ENCODE data around the gene ZNF699. TPM values are rescaled to one million over a fixed set of nuclear protein-coding genes. Genes with fewer than 3 reads are reported as not detected.

Gene ZNF699
- 9.5 to 11.2 TPM (median 10.1 TPM) in 3 replicates for total RNA-seq

DNA sequence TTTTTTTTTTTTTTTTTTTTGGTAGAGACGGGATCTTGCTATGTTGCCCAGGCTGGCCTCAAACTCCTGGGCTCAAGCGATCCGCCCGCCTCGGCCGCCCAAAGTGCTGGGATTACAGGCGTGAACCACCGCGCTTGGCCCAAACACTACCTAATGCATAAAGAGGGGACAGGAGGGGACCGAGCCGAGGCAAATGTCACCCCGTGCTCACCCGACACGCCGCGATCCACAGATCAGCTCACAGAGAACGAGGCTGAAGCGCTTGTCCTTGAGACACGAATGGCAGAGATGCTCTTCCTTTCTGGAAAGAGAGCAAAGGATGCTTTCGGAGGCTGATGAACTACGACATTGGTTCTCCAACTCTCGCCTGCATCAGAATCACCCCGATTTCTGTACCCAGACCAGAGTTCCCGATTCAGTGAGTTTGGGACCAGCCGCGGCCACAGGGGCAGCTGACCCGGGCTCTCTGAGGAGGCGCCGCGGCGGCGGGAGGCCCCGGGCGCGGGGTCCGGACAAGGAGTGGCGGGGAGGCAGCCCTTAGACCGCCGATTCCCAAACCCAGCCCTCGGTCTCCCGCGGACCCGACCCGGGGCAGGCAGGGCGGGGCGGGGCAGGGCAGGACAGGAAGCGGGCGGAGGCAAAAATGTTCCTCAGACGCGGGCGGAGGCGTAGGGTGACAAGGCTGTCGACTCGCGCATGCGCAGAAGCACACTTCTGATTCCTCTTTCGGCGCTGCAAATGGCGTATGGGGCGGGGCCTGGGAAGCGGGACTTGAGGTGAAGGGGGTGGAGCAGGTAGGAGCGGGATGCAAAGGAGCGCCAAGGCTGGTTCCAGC lies at the start of gene ZNF699:
ZNF699 (minus strand) TSS at position 700 of the 835 bp plus-strand sequence. CDS start 4,719 bp downstream, outside the sequence.
- Mint-ChIP-seq H3K27ac (peak within 1 kb of the TSS; percentile 99), H3K9me3 (peaks cover 13% of the 10 kb centered on the region), H3K4me3 (peak within 1 kb of the TSS; percentile 98), H3K4me1 (peaks cover 15% of the 10 kb centered on the region), H3K36me3 (peaks cover 9% of the 10 kb centered on the region), H3K27me3 (ENCODE audit: low read depth) (no peaks in the 10 kb centered on the region)
- DNase-seq (ENCODE audit: low spot score in 2 of 2, unreplicated experiment in 2 of 2): peak; percentile 97 to 98
- no peak for TF ChIP-seq CTCF (IDR thresholded peaks at IDR 0.05; ENCODE audit: unreplicated experiment)

- TF ChIP-seq CTCF (IDR thresholded peaks at IDR 0.05; ENCODE audit: unreplicated experiment): no peak
- Mint-ChIP-seq H3K4me1 (no peaks in the 10 kb centered on the region), H3K4me3 (no peak overlapping the region), H3K36me3 (peaks cover 66% of the 10 kb centered on the region), H3K27ac (no peak overlapping the region), H3K27me3 (ENCODE audit: low read depth) (no peaks in the 10 kb centered on the region), H3K9me3 (peaks cover 58% of the 10 kb centered on the region)
- DNase-seq (ENCODE audit: low spot score in 2 of 2, unreplicated experiment in 2 of 2): no peak
These were observed 45.0 kb upstream of the ZNF699 start for GRCh38 chr19:9354651-9355050.

DNA sequence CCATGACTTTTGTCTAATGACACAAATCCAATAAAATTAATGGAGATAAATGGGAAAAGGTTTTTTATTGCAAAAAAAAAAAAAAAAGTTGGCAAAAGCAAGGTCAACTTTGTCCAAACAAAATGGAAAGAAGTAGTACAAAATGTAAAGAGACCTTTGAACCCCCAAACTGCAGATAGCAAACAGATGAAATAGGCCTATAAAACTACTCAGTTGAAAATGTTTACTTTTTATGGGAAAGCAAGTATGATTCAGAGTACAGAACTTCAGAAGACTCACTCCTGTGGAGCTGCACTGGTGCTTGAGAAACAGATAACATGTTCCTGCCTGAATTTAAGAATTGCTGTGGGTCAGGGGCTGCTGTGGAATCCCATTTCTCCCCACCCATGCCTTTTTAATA lies 43.4 kb upstream of the ZNF699 start:
- TF ChIP-seq CTCF (IDR thresholded peaks at IDR 0.05; ENCODE audit: unreplicated experiment): no peak
- no peaks in the 10 kb centered on the region for H3K27me3 Mint-ChIP-seq (ENCODE audit: low read depth)
- H3K36me3 Mint-ChIP-seq: peaks cover 71% of the 10 kb centered on the region
- peaks cover 62% of the 10 kb centered on the region for H3K9me3 Mint-ChIP-seq
- no peak overlapping the region for H3K4me3 Mint-ChIP-seq
- DNase-seq (ENCODE audit: low spot score in 2 of 2, unreplicated experiment in 2 of 2): no peak
- H3K27ac Mint-ChIP-seq: no peak overlapping the region
- H3K4me1 Mint-ChIP-seq: no peaks in the 10 kb centered on the region

GRCh38 chr19:9352505-9352904 lies 42.9 kb upstream of the ZNF699 start:
- H3K27me3 Mint-ChIP-seq (ENCODE audit: low read depth): no peaks in the 10 kb centered on the region
- peaks cover 61% of the 10 kb centered on the region for H3K9me3 Mint-ChIP-seq
- H3K27ac Mint-ChIP-seq: no peak overlapping the region
- TF ChIP-seq CTCF (IDR thresholded peaks at IDR 0.05; ENCODE audit: unreplicated experiment): no peak
- DNase-seq (ENCODE audit: low spot score in 2 of 2, unreplicated experiment in 2 of 2): no peak
- no peaks in the 10 kb centered on the region for H3K4me1 Mint-ChIP-seq
- H3K4me3 Mint-ChIP-seq: no peak overlapping the region
- peaks cover 69% of the 10 kb centered on the region for H3K36me3 Mint-ChIP-seq

GRCh38 chr19:9348671-9349070 lies 39.0 kb upstream of the ZNF699 start:
- Mint-ChIP-seq H3K36me3 (peaks cover 73% of the 10 kb centered on the region), H3K4me3 (no peak overlapping the region), H3K9me3 (peaks cover 64% of the 10 kb centered on the region), H3K4me1 (no peaks in the 10 kb centered on the region), H3K27me3 (ENCODE audit: low read depth) (no peaks in the 10 kb centered on the region), H3K27ac (no peak overlapping the region)
- TF ChIP-seq CTCF (IDR thresholded peaks at IDR 0.05; ENCODE audit: unreplicated experiment): no peak
- no peak for DNase-seq (ENCODE audit: low spot score in 2 of 2, unreplicated experiment in 2 of 2)

All from mesothelial cell of epicardium (in vitro differentiated cells).